Measurements from ENCODE around the gene MORN1.

Gene MORN1

DNA sequence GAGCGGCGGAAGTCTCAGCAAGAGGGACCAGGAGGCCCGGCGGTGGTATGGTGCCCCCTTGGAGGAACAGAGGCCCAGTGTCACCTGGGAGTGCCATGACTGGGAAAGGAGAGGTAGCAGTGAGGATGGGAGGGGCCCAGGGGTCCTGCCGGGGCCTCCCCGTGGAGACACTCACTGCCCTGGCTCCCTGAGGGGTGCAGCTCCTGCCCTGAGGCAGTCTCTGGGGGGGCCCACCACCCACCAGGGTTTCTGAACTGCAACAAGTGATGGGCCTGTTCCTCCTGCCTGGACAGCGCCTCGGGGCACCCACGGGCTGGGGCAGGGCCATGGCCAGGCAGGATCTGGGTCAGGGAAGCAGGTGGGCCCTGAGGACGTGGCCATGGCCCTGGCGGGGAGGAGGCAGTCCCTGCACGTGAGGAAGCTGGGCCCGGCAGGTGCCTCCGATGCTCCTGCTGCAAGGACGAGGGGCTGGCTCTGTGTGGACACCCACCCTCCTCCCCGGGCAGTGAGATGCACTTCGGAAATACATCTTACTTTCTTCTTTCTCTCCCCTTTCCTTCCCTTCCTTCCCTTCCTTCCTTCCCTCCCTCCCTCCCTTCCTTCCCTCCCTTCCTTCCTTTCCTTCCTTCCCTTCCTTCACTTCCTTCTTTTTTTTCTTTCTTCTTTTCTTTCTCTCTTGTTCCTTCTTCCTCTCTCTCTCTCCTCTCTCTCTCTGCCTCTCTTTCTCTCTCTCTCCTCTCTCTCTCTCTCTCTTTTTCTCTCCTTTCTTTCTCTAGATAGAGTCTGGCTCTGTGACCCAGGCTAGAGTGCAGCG, 66.6 kb downstream of the MORN1 start:
- TF ChIP-seq, protein P1, sequence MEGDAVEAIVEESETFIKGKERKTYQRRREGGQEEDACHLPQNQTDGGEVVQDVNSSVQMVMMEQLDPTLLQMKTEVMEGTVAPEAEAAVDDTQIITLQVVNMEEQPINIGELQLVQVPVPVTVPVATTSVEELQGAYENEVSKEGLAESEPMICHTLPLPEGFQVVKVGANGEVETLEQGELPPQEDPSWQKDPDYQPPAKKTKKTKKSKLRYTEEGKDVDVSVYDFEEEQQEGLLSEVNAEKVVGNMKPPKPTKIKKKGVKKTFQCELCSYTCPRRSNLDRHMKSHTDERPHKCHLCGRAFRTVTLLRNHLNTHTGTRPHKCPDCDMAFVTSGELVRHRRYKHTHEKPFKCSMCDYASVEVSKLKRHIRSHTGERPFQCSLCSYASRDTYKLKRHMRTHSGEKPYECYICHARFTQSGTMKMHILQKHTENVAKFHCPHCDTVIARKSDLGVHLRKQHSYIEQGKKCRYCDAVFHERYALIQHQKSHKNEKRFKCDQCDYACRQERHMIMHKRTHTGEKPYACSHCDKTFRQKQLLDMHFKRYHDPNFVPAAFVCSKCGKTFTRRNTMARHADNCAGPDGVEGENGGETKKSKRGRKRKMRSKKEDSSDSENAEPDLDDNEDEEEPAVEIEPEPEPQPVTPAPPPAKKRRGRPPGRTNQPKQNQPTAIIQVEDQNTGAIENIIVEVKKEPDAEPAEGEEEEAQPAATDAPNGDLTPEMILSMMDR (IDR thresholded peaks at IDR 0.05; ENCODE audit: insufficient read depth, low read length, poor library complexity, severe bottlenecking): no peak
- TF ChIP-seq EZH2phosphoT487 (conservative IDR thresholded peaks at IDR 0.05; ENCODE audit: low read length): no peak
- no peaks in the 10 kb centered on the region for H3K9me2 ChIP-seq (replicated peaks; ENCODE audit: insufficient read depth, low read length)
- H3K4me2 ChIP-seq (ENCODE audit: low read depth, low read length, poor library complexity, severe bottlenecking): no peak overlapping the region
- no peaks in the 10 kb centered on the region for H4K20me1 ChIP-seq (ENCODE audit: low read depth, low read length)
- no peaks in the 10 kb centered on the region for H3F3A ChIP-seq (ENCODE audit: insufficient read depth)
- no peaks in the 10 kb centered on the region for H3K9me3 ChIP-seq (ENCODE audit: insufficient read depth, low read length)
- H3K9ac ChIP-seq (ENCODE audit: low read length): no peak overlapping the region
- no peaks in the 10 kb centered on the region for H3K79me2 ChIP-seq (ENCODE audit: insufficient read depth, low read length)
- H3K4me3 ChIP-seq (ENCODE audit: insufficient read depth, low read length, poor library complexity, severe bottlenecking): no peak overlapping the region
- no peaks in the 10 kb centered on the region for H3K27me3 ChIP-seq (ENCODE audit: low read length)
- H3K36me3 ChIP-seq (ENCODE audit: low read length): no peaks in the 10 kb centered on the region
- H3K27ac ChIP-seq (ENCODE audit: low read depth, low read length): no peak overlapping the region
- no peak overlapping the region for H2AFZ ChIP-seq (ENCODE audit: low read depth, low read length, severe bottlenecking)

DNA sequence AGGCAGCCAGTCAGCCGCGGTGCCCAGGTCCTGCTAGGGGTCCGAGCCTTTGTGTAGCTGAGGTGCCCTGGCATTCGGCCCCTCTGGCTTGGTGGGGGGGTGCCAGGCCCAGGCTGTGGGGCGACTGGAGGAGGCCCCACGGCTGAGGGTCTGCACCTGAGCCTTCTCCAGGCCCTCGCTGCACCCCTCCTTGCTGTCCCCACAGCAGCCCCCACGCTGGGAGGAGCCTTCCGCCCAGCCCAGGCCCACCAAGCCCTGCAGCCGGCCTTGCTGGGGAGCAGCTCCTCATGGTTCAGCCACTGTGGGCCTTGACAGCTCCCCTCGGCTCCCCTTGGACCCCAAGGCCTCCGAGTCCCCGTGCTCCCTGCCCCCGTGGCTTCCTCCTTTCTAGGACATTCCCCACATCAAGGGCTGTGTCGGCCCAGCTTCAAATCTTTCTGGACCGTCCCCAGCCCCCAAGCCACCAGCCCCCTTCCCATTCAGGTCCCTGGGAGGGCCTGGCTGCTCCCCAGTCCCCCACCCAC, 67.8 kb downstream of the MORN1 start:
- H3K9me2 ChIP-seq (replicated peaks; ENCODE audit: insufficient read depth, low read length): no peaks in the 10 kb centered on the region
- H3K4me3 ChIP-seq (ENCODE audit: insufficient read depth, low read length, poor library complexity, severe bottlenecking): no peak overlapping the region
- no peaks in the 10 kb centered on the region for H3K79me2 ChIP-seq (ENCODE audit: insufficient read depth, low read length)
- no peaks in the 10 kb centered on the region for H3F3A ChIP-seq (ENCODE audit: insufficient read depth)
- H3K36me3 ChIP-seq (ENCODE audit: low read length): no peaks in the 10 kb centered on the region
- no peak overlapping the region for H2AFZ ChIP-seq (ENCODE audit: low read depth, low read length, severe bottlenecking)
- H3K27me3 ChIP-seq (ENCODE audit: low read length): no peaks in the 10 kb centered on the region
- no peak overlapping the region for H3K4me2 ChIP-seq (ENCODE audit: low read depth, low read length, poor library complexity, severe bottlenecking)
- no peaks in the 10 kb centered on the region for H4K20me1 ChIP-seq (ENCODE audit: low read depth, low read length)
- H3K27ac ChIP-seq (ENCODE audit: low read depth, low read length): no peak overlapping the region
- no peak for TF ChIP-seq EZH2phosphoT487 (conservative IDR thresholded peaks at IDR 0.05; ENCODE audit: low read length)
- TF ChIP-seq, protein P1 (IDR thresholded peaks at IDR 0.05; ENCODE audit: insufficient read depth, low read length, poor library complexity, severe bottlenecking): no peak
- H3K9me3 ChIP-seq (ENCODE audit: insufficient read depth, low read length): no peaks in the 10 kb centered on the region
- no peak overlapping the region for H3K9ac ChIP-seq (ENCODE audit: low read length)

DNA sequence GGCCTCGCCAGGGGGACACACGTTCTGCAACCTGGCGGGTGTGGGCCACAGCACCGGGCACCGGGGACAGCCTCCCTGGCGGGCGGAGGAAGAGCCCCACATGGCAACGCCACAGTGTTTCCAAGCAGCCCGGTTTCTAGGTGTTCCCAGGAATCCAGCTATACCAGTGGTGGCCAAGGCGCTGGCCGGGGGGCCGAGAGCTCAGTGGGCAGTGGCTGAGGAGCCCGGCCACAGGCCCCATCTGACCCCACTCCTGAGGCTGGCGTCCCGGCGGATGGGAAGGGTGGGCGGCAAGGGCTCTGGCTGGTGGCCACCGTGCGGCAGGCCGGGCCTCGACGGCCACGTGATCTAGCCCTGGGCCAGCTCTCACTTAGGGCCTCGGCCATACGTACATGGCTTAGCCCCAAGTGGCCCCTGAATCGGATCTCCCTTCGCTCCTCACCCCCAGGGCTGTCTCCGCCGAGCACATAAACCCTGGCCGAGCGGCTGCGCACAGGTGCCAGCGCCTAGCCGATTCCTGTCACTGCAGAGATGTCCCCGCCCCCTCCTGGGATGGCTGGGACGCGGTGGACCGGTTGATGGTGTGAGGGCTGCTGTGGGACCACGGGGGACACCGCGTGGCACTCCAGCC, 68.7 kb downstream of the MORN1 start:
- no peak overlapping the region for H3K4me3 ChIP-seq (ENCODE audit: insufficient read depth, low read length, poor library complexity, severe bottlenecking)
- no peaks in the 10 kb centered on the region for H3K9me2 ChIP-seq (replicated peaks; ENCODE audit: insufficient read depth, low read length)
- H3F3A ChIP-seq (ENCODE audit: insufficient read depth): no peaks in the 10 kb centered on the region
- no peaks in the 10 kb centered on the region for H3K9me3 ChIP-seq (ENCODE audit: insufficient read depth, low read length)
- no peak overlapping the region for H2AFZ ChIP-seq (ENCODE audit: low read depth, low read length, severe bottlenecking)
- no peak overlapping the region for H3K4me2 ChIP-seq (ENCODE audit: low read depth, low read length, poor library complexity, severe bottlenecking)
- no peaks in the 10 kb centered on the region for H3K36me3 ChIP-seq (ENCODE audit: low read length)
- TF ChIP-seq, protein P1 (IDR thresholded peaks at IDR 0.05; ENCODE audit: insufficient read depth, low read length, poor library complexity, severe bottlenecking): no peak
- no peak for TF ChIP-seq EZH2phosphoT487 (conservative IDR thresholded peaks at IDR 0.05; ENCODE audit: low read length)
- no peak overlapping the region for H3K27ac ChIP-seq (ENCODE audit: low read depth, low read length)
- no peaks in the 10 kb centered on the region for H3K79me2 ChIP-seq (ENCODE audit: insufficient read depth, low read length)
- H4K20me1 ChIP-seq (ENCODE audit: low read depth, low read length): no peaks in the 10 kb centered on the region
- H3K27me3 ChIP-seq (ENCODE audit: low read length): no peaks in the 10 kb centered on the region
- no peak overlapping the region for H3K9ac ChIP-seq (ENCODE audit: low read length)
